Mesothelial cell of epicardium (in vitro differentiated cells): ENCODE measurements around the gene XYLT1. TPM values are rescaled to one million over a fixed set of nuclear protein-coding genes. Genes with fewer than 3 reads are reported as not detected.
A peak's percentile ranks its signal among the peaks of the same experiment; 100 is the strongest.

Source experiments
- DNase-seq, 2 experiments: peaks; one replicate each; pipeline ENCODE4 v3.0.0; 2021; ENCODE audit warnings: low spot score in 2 of 2; ENCODE audit not compliant: unreplicated experiment in 2 of 2
- H3K27ac Mint-ChIP-seq: 2 replicates; pipeline ENCODE4 v1.8.0; 2021; ENCODE audit warnings: mixed read lengths
- H3K27me3 Mint-ChIP-seq: 2 replicates; pipeline ENCODE4 v1.8.0; 2021; ENCODE audit warnings: low read depth, mixed read lengths
- H3K36me3 Mint-ChIP-seq: 2 replicates; pipeline ENCODE4 v1.8.0; 2021; ENCODE audit warnings: mixed read lengths
- H3K4me1 Mint-ChIP-seq: 2 replicates; pipeline ENCODE4 v1.8.0; 2021; ENCODE audit warnings: mixed read lengths
- H3K4me3 Mint-ChIP-seq: 2 replicates; pipeline ENCODE4 v1.8.0; 2021; ENCODE audit warnings: mild to moderate bottlenecking, moderate library complexity, mixed read lengths
- H3K9me3 Mint-ChIP-seq: 2 replicates; pipeline ENCODE4 v1.8.0; 2021; ENCODE audit warnings: mixed read lengths
- CTCF ChIP-seq: fragments of 200-600 bp; sonication (generic); IDR thresholded peaks from one replicate; pipeline ENCODE4 v1.5.0; 2021; ENCODE audit warnings: antibody characterized with exemption; ENCODE audit not compliant: unreplicated experiment
- total RNA-seq: library from RNA; stranded (reverse); gene quantifications from 3 replicates; pipeline ENCODE4 v1.2.1, GENCODE V29; 2021

The XYLT1 gene
- total RNA-seq, 1 donor from 2014 or later = 15.2 TPM

- peaks cover 3% of the 10 kb centered on the region for H3K9me3 Mint-ChIP-seq
- H3K4me3 Mint-ChIP-seq = peak overlapping the region; percentile 73
- no peak for TF ChIP-seq CTCF
- peaks cover 46% of the 10 kb centered on the region for H3K4me1 Mint-ChIP-seq
- DNase-seq = no peak
- peaks cover 19% of the 10 kb centered on the region for H3K27me3 Mint-ChIP-seq
- no peak overlapping the region for H3K27ac Mint-ChIP-seq
- H3K36me3 Mint-ChIP-seq = no peaks in the 10 kb centered on the region
Measured at GRCh38 chr16:17468611-17469010, 2.1 kb downstream of the XYLT1 start.

- no peaks in the 10 kb centered on the region for H3K36me3 Mint-ChIP-seq
- TF ChIP-seq CTCF = no peak
- peaks cover 46% of the 10 kb centered on the region for H3K4me1 Mint-ChIP-seq
- H3K4me3 Mint-ChIP-seq = peak overlapping the region; percentile 49
- H3K27me3 Mint-ChIP-seq = peaks cover 19% of the 10 kb centered on the region
- peak in 1 of 2 experiments; percentile 69 for DNase-seq
- peaks cover 5% of the 10 kb centered on the region for H3K9me3 Mint-ChIP-seq
- no peak overlapping the region for H3K27ac Mint-ChIP-seq
Measured at GRCh38 chr16:17467923-17468540, 2.7 kb downstream of the XYLT1 start.

GRCh38 chr16:17466876-17467275, 3.9 kb downstream of the XYLT1 start:
- H3K9me3 Mint-ChIP-seq = peaks cover 5% of the 10 kb centered on the region
- H3K27ac Mint-ChIP-seq = no peak overlapping the region
- peaks cover 19% of the 10 kb centered on the region for H3K27me3 Mint-ChIP-seq
- TF ChIP-seq CTCF = no peak
- DNase-seq = no peak
- peaks cover 46% of the 10 kb centered on the region for H3K4me1 Mint-ChIP-seq
- peaks cover 3% of the 10 kb centered on the region for H3K36me3 Mint-ChIP-seq
- no peak overlapping the region for H3K4me3 Mint-ChIP-seq

GRCh38 chr16:17465460-17465859, 5.3 kb downstream of the XYLT1 start:
- Mint-ChIP-seq H3K36me3 (peaks cover 3% of the 10 kb centered on the region), H3K4me1 (peaks cover 51% of the 10 kb centered on the region), H3K27me3 (peaks cover 19% of the 10 kb centered on the region), H3K4me3 (no peak overlapping the region), H3K9me3 (peaks cover 5% of the 10 kb centered on the region), H3K27ac (no peak overlapping the region)
- no peak for DNase-seq
- no peak for TF ChIP-seq CTCF

GRCh38 chr16:17463335-17463734, 7.4 kb downstream of the XYLT1 start:
- no peak overlapping the region for H3K4me3 Mint-ChIP-seq
- no peak for TF ChIP-seq CTCF
- peaks cover 5% of the 10 kb centered on the region for H3K9me3 Mint-ChIP-seq
- peaks cover 49% of the 10 kb centered on the region for H3K4me1 Mint-ChIP-seq
- H3K27ac Mint-ChIP-seq = no peak overlapping the region
- peaks cover 5% of the 10 kb centered on the region for H3K27me3 Mint-ChIP-seq
- no peak for DNase-seq
- peaks cover 3% of the 10 kb centered on the region for H3K36me3 Mint-ChIP-seq
